GM18517 (cell line): ENCODE results near the gene ABCD2.
"Not testable (repeated sequence)": the region's sequence is repeated elsewhere in the genome, so short reads cannot be mapped to it uniquely, and the experiment has no call there.

Experiments used
- ATAC-seq: cut with Tn5 transposase; IDR thresholded peaks from one replicate; pipeline ENCODE4 v1.9.1; 2021; ENCODE audit warnings: mild to moderate bottlenecking, moderate library complexity; ENCODE audit not compliant: unreplicated experiment

Gene ABCD2

DNA sequence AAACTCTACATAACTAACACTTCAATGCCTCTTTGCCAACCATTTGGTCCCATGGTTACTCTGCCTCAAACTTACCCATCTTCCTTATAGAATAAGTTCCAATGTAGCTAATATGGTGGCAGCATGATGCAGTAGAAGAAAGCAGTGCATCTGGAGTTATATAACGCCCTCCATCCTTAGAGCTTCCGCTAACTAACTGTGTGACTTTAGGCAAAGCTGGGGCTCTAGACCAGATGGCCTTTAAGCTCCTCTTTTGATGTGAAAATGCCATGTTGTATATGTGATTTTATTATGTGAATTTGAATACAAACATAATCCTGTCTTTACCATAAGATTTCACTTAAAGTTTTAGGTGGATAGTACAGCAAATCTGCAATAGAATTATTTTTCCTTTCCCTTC, 6.1 kb downstream of the ABCD2 start:
- ATAC-seq = no peak

DNA sequence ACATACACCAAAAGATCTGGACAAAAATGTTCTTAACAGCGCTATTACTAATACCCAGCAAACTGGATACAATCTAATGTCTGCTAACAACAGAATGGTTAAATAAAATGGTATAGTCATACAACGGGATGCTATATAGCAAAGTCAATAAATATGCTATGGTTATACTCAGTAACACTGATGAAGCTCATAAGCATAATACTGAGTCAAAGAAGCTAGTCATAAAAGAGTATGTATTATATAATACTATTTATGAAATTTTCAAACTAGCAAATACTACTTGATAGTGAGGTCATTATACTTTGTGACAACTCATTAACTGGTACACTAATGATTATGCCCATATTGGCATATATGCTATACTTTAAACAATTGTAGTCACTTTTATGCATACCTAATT, 7.4 kb downstream of the ABCD2 start:
- ATAC-seq = no peak

DNA sequence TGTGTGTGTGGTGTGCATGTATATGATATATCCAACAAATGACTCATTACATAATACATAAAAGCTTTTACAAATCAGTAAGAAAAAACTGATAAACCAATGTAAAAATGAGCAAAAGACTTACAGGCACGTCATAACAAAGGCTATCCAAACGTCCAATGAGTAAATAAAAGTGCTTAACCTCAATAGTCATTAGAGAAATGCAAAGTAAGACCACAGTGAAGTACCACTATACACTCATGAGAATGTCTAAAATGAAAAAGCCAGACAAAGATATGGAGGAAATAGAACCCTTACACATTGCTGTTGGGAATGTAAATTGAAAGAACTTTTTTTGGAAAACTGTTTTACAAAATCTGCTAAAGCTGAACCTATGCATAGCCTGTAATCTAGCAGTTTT, 7.8 kb downstream of the ABCD2 start:
- no peak for ATAC-seq

DNA sequence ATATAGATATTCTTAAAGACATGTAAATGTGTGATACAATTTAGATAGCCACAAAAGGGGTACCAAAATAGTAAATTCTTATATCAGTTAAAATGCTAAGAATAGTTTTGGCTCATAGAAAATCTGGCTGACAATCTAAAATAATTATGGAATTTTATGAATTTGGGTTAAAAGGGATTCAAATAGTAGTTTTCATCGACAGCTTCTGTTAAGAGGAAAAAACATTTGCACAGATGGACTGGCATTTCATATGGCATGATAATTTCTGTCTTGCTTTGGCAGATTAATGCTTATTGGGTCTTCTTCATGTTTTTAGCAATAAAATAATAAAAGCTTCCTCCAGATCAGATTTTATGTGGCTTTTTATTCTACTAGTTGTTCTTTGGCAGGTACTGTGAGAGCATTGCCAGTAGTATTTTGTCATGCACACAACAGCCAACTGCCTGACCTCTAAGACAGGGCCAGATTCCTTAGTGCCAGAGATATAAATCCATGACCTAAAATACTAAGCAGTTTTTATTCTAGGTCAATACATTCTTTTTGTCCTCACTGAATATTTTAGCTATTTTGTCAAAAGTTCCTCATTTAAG, 9.1 kb downstream of the ABCD2 start:
- ATAC-seq = no peak

DNA sequence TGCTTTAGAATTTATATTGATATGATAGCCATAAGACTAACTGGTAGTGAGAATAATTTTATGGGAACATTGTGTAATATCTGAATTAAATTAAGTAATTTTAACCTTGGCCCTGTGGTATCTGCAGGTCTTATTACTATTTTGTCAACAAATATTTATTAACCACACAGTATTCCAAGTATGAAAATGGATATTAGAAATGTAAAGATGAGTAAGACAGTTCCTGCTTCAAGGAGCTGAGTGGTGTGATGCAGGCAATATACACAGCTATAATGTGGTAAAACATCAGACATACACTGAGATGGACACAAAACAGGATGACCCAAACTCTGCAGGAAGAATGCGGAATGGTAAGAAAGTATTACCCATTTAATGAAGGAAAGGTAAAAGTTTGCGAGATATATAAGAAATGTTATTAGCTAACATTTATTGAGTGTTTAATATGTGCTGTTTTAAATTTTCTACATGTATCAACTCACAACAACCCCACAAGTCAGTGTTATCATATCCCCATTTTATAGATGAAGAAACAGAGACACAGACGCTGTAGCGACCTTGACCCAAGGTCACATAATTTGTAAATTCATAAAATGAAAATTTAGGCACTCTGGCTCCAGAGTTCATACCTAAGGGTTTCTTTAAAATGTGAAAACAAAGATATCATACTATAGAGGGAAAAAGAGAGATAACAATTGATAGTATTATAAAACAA, 12.7 kb downstream of the ABCD2 start:
- ATAC-seq = no peak

DNA sequence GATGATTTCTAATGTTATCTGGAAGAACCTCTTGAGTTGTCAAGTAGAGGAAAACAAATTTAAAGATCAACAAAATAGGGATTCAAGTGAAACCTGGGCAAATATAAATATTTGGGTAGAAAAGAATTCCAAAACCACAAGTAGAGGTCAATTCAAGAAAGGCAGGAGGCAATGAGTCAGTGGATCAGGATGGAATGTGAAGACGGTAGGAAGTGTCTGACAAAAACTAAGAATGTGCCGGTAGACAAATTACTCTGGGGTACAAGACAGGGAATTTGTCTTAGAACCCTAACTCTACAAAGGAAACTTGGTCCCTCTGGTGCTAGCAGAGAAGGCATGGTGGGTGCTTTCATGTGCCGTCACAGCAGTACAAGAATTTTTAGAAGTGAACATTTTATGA, 13.6 kb downstream of the ABCD2 start:
- no peak for ATAC-seq

DNA sequence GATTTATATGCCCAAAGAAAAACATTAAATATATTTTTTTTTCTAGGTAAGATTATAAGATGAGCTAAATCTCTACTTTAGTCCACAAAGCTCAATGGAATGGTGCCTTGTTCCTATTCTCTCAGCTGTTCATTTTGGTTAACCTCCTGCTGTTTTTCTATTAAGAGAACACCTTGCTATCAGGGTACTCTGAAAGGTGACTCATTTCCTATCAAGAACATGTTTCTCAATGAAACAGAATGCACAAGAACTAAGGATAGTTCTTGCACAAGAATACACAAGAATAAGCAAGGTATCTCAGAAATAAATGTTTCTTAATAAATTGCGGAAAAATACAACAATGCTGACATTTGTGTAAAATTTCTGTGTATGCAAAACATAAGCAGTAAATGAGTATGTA, 14.1 kb downstream of the ABCD2 start:
- ATAC-seq = no peak

DNA sequence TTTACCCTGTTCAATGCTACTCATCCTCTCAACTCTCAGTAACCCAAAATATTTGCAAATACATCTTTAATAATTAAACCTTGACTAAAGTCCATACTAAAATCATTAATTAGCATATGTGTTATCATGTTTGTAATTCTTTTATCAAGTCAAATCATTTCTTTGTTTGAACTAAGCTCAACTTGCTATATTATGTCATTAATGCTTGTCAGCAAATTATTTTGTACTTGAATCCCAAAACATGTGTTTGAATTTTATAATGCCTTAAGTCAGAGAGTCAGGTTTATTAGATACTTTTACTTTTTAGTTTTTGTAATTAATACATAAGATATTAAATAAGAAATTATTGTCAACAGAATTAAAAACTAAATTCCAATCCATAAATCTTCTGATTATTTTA, 16.5 kb downstream of the ABCD2 start:
- no peak for ATAC-seq

DNA sequence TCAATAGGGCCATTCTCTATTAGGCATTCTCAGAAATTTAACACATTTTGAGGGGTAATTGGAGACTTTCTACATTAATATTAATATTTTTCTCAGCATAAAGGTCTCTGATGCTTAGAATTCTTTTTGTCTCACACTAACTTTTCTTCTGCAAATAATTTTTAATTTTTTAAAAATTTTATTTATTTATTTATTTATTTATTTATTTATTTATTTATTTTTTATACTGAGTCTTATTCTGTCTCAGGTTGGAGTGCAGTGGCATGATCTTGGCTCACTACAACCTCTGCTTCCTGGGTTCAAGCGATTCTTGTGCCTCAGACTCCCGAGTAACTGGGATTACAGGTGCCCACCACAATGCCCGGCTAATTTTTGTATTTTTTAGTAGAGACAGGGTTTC, 17.7 kb downstream of the ABCD2 start:
- not testable (repeated sequence) for ATAC-seq

DNA sequence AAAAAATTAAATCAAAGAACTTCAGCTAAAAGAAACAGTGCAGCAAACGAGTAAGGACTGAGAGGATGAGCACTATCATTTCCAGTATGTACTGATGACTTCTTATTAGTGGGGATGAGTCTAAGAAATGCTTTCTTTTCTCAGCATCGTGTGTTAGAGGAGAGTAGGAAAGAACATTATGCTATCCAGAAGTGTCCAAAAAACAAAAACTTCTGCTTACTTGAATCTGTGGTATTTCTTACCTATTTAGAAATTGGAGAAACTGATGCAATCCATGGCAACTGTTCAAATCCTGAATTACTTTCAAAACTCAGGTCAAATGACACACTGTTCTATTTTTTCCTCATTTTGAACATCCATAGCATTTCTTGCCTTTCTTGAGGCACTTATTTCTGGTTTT, 23.7 kb downstream of the ABCD2 start:
- no peak for ATAC-seq

DNA sequence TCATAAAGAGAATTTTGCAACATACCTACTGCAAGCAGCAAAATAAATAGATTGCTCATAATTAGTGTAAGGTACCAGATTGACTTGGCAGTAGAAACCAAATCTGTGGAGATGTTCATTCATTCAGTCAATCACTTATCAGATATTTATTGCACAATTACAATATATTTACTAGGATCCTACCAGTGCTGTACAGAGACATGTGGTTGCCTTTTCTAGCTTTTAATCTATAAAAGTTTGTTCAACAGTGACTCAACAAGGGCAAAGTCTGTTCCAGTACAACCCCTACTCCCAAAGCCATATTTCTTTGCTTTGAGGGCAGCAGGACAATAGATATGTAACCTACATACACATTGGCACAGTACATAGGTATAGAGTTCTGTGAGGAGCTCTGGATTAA, 27.3 kb downstream of the ABCD2 start:
- no peak for ATAC-seq

DNA sequence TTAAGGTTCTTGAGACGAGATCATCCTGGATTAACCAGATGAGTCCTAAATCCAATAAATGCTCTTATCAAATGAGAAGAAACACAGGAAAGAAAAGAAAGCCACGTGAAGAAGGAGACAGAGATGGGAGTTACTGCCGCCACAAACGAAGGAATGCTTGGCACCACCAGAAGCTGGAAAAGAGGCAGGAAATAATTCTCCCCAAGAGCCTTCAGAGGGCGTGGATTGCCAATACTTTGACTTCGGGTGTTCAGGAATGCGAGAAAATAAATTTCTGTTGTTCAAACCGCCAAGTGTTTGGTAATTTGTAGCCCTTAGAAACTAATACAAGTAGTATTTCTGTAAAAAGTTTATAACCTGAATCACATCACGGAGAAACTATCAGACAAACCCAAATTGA, 31.3 kb downstream of the ABCD2 start:
- no peak for ATAC-seq

DNA sequence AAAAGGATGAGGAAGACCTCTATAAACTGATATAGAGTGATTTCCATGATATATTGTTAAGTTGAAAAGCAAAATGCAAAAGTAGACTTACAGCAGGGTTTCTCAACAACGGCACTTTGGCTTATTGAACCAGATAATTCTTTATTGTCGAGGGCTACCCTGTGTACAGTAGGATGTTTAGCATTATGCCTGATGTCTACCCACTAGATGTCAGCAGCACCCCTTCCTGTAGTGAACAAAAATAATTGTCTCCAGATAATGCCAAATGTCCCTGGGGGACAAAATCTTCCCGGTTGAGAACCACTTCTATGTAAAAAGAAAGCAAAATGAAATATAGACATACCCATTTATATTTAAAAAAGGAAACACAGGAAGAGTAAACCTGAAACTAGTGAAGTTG, 32.4 kb downstream of the ABCD2 start:
- peak; percentile 82 for ATAC-seq

DNA sequence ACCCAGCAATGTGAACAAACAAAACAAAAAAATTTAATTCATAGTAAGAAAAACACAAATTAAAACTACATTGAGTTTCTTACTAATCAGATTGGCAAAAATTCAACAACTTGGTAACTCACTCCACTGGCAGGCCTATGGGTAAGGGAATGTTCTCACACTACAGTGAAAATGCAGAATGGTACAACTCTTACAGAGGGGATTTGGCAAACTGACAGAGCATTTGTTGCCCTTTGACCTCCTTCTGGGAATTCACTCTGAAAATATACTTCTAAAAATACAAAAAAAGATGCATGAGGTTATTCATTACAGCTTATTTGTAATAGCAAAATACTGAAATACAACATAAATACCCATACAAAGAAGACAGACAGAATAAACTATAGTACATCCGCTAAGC, 32.8 kb downstream of the ABCD2 start:
- no peak for ATAC-seq

DNA sequence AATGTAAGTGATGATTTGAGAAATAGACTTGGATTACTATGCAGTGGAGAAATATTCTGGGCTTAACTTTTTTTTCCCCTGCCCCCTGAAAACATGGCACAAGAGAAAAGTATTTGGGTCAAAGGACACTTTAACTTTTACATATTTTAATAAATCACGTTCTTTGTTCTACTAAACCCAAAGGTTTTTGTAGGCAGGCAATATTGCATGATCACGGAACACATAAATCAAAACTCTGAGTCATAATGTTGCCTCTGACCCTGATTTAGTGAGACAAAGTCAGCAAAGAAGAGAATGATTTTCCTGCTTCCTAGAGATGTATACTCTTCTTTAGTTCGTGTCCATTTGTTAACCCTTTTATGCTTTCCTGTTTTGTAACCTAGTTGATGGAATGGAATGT, 38.0 kb downstream of the ABCD2 start:
- no peak for ATAC-seq

DNA sequence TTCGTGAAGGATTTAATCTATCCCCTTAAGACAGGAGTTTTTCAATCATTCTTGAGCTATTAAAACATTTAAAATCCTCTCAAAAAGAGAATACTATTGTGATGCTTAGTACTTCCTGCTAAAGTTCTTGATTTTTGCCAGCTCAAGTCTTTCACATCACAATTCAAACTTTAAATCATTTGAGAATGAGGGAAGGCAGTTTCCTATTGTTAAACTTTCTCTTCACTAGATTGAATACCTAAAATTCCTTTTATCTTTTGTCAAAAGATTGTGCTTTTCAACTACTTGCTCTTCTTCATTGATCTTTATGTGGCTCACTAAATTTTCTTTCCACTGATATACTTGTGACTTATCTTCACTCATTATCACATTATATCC, 44.1 kb downstream of the ABCD2 start:
- ATAC-seq = no peak

DNA sequence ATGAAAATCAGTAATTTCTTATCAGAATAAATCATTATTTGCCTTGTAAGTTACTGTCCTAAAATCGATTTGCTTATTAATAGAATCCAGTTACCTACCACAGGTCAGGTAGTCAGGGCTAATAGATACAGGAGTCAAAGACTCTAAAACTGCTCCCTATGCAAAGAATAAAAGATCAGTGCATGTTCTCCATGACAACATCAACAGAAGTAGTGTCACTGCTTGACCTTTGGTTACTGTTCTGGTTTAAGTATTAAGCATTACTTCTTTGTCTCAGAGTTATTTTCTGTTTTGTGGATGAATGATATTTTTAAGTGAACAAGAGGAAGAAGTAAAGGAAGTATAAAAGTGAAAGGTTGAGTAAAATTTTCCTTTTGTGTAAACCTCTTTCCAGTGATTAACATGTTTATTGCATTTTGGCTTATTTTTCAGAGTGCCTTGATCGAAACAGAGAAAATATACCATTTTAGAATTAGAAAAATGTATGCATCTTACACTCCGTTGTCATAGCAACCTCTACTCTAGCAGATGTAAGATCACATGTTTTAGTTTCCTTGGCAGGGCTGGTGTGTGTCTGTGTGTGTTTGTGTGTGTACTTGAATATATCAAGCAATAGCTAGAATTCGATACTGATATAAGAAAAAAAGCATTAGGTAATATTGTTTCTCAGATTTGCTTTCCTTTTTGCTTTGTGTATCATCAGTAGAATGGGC, 44.7 kb downstream of the ABCD2 start:
- ATAC-seq = no peak

DNA sequence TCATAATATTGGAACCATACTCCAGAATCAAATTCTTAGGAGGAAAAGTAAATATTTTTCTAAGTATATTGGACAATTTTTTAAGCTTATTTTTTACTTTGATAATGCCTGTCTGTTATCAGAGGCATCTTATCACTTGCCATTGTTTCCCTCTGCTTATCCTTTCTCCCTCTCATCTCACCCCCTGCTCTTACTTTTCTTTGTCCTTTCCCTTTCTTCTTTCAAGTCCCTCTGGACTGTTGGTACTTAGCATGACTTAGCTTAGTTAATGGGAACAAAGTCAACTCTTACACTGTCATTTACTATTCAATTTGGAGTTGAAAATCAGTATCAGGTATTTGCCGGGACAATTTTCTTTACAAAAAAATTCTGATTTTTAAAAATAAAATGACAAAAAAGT, 45.2 kb downstream of the ABCD2 start:
- no peak for ATAC-seq

DNA sequence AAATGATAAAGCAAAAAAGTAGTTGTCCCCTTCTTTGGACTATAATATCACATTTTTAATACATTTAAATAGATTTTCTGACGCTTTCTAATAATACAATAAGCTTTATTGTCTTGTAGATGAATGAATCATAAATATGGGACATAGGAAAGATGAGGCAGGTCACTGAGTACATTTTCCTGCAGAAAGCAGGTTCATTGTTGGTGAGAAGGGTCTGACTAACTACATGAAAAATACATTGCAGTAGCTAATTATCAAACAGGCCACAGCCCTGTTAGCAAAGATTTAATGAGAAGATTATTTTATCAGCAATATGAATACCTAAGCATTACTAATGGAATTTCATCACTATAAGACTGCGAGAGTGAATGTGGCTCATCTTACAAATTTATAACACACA, 45.6 kb downstream of the ABCD2 start:
- no peak for ATAC-seq

DNA sequence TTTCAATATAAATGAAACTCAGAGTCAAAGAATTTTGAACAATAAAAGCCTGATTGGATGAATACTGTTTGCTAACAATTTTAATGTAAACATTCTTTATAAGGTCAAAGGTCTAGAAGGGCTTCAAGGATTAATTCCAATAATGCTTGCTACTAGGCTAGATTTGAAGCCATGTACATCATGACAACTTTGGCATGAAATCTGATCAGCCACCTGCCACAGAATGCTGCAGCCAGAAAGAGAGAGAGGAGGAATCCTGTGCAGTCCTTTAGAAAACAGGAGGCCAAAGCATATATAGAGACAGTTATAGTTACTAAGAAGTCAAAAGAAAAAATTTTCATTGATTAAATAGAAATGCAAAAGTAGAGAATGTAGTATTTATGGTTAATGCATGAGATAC, 47.1 kb downstream of the ABCD2 start:
- no peak for ATAC-seq

DNA sequence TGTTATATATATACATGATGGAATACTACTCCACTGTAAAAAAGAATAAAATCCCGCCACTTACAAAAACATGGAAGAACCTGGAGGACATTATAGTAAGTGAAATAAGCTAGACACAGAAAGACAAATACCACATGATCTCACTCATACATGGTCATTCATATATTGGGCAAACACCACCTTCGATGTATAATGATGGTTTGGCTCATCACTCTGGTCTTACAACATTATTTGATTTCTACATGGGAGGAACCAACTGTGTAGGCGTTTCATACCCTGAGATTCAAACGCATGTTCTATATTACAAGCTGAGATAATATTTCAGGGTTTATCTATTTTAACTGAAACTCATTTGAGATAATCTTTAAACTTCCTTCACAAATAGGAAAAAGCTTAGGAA, 48.3 kb downstream of the ABCD2 start:
- no peak for ATAC-seq

DNA sequence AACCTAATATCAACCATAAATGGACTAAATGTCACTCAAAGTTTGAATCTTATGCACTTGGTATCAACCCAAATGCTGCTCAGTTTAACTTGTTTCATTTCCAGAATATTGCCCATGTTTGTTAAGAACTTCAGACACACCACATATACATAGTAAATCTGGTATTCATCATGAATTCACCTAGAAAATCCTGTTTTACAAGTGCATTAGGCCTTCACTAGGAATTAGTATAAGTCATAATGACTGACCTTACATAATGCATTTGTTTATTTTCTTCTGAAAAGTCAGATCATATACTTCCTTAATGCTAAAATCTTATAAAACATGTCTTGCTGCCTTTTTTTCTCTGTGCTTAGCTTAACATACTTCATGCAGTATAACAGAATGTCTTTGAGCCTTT, 66.1 kb downstream of the ABCD2 start:
- no peak for ATAC-seq

DNA sequence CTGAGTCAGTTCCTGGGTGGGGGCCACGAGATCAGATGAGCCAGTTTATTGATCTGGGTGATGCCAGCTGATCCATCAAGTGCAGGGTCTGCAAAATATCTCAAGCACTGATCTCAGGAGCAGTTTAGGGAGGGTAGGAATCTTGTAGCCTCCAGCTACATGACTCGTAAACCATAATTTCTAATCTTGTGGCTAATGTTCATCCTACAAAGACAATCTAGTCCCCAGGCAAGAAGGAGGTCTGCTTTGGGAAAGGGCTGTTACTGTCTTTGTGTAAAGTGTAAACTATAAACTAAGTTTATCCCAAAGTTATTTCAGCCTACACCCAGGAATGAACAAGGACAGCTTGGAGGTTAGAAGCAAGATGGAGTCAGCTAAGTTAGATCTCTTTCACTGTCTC, 75.4 kb downstream of the ABCD2 start:
- ATAC-seq = not testable (repeated sequence)
